Amygdala (tissue), 56 donors: ENCODE data around the gene PDK1.
"Not testable (repeated sequence)": the region's sequence is repeated elsewhere in the genome, so short reads cannot be mapped to it uniquely, and the experiment has no call there.

Experiments
- DNase-seq, 56 donors: peaks; one replicate each; lab custom pipeline; 2025; lab: John Stamatoyannopoulos, UW

Gene PDK1

GRCh38 chr2:172555522-172556283 is at the start of gene PDK1:
PDK1 (plus strand) TSS chr2:172556090; CDS start chr2:172556151, 61 bp downstream.
- DNase-seq, result peak; percentile 24 to 97 (median 78)

GRCh38 chr2:172507199-172507598 is 48.7 kb upstream of the PDK1 start:
- DNase-seq, result no peak

GRCh38 chr2:172510088-172510487 is 45.8 kb upstream of the PDK1 start:
- DNase-seq, result no peak

- no peak for DNase-seq
Measured at GRCh38 chr2:172510548-172510947, 45.3 kb upstream of the PDK1 start.

GRCh38 chr2:172512810-172513523 is 42.9 kb upstream of the PDK1 start:
- no peak for DNase-seq

GRCh38 chr2:172513524-172513900 is 42.4 kb upstream of the PDK1 start:
- no peak for DNase-seq

- DNase-seq, result peak in 47 of 56 donors; percentile 0 to 78 (median 31)
Measured at GRCh38 chr2:172513935-172514586, 41.8 kb upstream of the PDK1 start.

- peak in 1 of 56 donors; percentile 2 for DNase-seq
Measured at GRCh38 chr2:172516299-172516698, 39.6 kb upstream of the PDK1 start.

GRCh38 chr2:172518995-172519394 is 36.9 kb upstream of the PDK1 start:
- DNase-seq, result no peak

GRCh38 chr2:172525601-172526000 is 30.3 kb upstream of the PDK1 start:
- DNase-seq, result no peak

- no peak for DNase-seq
Measured at GRCh38 chr2:172531309-172531708, 24.6 kb upstream of the PDK1 start.

GRCh38 chr2:172532461-172532860 is 23.4 kb upstream of the PDK1 start:
- not testable (repeated sequence) for DNase-seq

GRCh38 chr2:172533687-172534086 is 22.2 kb upstream of the PDK1 start:
- no peak for DNase-seq

GRCh38 chr2:172535119-172535518 is 20.8 kb upstream of the PDK1 start:
- DNase-seq, result no peak

GRCh38 chr2:172537851-172538250 is 18.0 kb upstream of the PDK1 start:
- DNase-seq, result not testable (repeated sequence)

- no peak for DNase-seq
Measured at GRCh38 chr2:172539767-172540166, 16.1 kb upstream of the PDK1 start.

- DNase-seq, result no peak
Measured at GRCh38 chr2:172540421-172540820, 15.5 kb upstream of the PDK1 start.

GRCh38 chr2:172545408-172546075 is 10.3 kb upstream of the PDK1 start:
- DNase-seq, result no peak

GRCh38 chr2:172549131-172549530 is 6.8 kb upstream of the PDK1 start:
- no peak for DNase-seq

- not testable (repeated sequence) for DNase-seq
Measured at GRCh38 chr2:172549802-172550201, 6.1 kb upstream of the PDK1 start.

- DNase-seq, result no peak
Measured at GRCh38 chr2:172550419-172550818, 5.5 kb upstream of the PDK1 start.
